OCI-LY7 (cell line): ENCODE measurements around the gene MEIOB.

ENCODE experiments used
- EZH2phosphoT487 ChIP-seq: fragments of 200-600 bp; sonication (generic); IDR thresholded peaks from 2 replicates; pipeline ENCODE4 v1.6.1; 2018; ENCODE audit warnings: low read depth, borderline replicate concordance, mild to moderate bottlenecking, mixed run types, antibody characterized with exemption, low read length, moderate library complexity, mixed read lengths
- TF ChIP-seq, protein P1 (sequence below): fragments of 200-600 bp; sonication (generic); conservative IDR thresholded peaks from 2 replicates; pipeline ENCODE4 v1.5.1; 2014; ENCODE audit warnings: mild to moderate bottlenecking, antibody characterized with exemption, low read length, moderate library complexity, mixed read lengths

DNA sequence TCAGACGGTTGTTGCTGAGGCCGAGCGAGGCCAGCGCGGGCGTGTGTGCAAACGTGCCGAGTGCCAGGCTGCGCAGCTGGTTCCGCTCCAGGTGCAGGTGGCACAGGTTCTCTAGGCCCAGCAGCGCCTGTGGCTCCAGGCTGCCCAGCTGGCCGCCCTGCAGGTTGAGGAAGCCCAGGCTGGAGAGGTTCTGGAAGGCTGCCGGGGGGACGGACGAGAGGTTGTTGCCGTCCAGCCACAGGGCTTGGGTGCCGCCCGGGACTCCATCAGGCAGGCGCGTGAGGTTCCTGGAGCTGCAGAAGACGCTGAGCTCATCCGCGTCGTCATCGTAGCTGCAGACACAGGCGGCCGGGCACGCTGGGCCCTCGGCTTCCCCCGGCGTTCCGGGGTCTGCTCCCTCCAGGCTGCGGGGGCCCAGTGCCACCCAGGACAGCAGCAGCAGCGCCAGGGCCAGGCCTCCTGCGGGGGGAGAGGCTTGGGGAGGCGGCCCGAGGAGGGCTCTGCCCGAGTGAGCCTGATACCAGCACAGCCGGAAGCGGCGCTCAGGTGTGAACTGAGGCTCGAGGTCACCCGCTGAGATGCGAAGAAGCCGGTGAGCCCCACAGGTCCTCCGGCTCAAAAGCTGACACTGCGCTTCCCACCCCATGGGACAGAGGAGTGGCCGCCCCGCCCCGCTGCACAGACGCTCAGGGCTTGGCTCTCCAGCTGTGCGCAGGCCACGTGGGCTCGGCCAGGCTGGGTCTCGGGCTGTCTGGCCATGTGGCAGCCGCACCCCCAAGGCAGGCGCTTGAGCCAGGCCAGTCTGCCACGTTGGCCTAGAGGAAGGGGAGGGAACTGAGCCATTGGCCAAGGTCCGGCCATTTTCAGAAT is 79.8 kb downstream of the MEIOB start:
- TF ChIP-seq, protein P1, sequence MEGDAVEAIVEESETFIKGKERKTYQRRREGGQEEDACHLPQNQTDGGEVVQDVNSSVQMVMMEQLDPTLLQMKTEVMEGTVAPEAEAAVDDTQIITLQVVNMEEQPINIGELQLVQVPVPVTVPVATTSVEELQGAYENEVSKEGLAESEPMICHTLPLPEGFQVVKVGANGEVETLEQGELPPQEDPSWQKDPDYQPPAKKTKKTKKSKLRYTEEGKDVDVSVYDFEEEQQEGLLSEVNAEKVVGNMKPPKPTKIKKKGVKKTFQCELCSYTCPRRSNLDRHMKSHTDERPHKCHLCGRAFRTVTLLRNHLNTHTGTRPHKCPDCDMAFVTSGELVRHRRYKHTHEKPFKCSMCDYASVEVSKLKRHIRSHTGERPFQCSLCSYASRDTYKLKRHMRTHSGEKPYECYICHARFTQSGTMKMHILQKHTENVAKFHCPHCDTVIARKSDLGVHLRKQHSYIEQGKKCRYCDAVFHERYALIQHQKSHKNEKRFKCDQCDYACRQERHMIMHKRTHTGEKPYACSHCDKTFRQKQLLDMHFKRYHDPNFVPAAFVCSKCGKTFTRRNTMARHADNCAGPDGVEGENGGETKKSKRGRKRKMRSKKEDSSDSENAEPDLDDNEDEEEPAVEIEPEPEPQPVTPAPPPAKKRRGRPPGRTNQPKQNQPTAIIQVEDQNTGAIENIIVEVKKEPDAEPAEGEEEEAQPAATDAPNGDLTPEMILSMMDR = no peak
- no peak for TF ChIP-seq EZH2phosphoT487
